ENCODE measurements around the gene PPOX. TPM values are rescaled to one million over a fixed set of nuclear protein-coding genes. Genes with fewer than 3 reads are reported as not detected.

Gene PPOX
- total RNA-seq, 2 experiments from 2014 or later, result 42.0 to 45.5 TPM

GRCh38 chr1:161201836-161202712, 35.8 kb downstream of the PPOX start, which contains the start of gene NDUFS2:
Gene NDUFS2 (plus strand): TSS chr1:161202367. CDS start chr1:161202386, 19 bp downstream.
- no peaks in the 10 kb centered on the region for H4K20me1 ChIP-seq (ENCODE audit: insufficient read depth, low read length)
- BruUV-seq (replicated peaks), result no TSS peak
- H3K79me2 ChIP-seq (ENCODE audit: insufficient read depth, low read depth, low read length), result peaks cover 4% of the 10 kb centered on the region; the same call in 1 of the 2 replicates
- H3K27ac ChIP-seq (ENCODE audit: low read depth, low read length, poor library complexity, severe bottlenecking), result peak within 1 kb of the TSS; percentile 57
- peak within 1 kb of the TSS; percentile 94 for H2AFZ ChIP-seq (ENCODE audit: low read length)
- H3K36me3 ChIP-seq (ENCODE audit: insufficient read depth, low read length), result peaks cover 23% of the 10 kb centered on the region
- H3K9me2 ChIP-seq (ENCODE audit: insufficient read depth, low read length), result no peaks in the 10 kb centered on the region
- TF ChIP-seq, protein P1, sequence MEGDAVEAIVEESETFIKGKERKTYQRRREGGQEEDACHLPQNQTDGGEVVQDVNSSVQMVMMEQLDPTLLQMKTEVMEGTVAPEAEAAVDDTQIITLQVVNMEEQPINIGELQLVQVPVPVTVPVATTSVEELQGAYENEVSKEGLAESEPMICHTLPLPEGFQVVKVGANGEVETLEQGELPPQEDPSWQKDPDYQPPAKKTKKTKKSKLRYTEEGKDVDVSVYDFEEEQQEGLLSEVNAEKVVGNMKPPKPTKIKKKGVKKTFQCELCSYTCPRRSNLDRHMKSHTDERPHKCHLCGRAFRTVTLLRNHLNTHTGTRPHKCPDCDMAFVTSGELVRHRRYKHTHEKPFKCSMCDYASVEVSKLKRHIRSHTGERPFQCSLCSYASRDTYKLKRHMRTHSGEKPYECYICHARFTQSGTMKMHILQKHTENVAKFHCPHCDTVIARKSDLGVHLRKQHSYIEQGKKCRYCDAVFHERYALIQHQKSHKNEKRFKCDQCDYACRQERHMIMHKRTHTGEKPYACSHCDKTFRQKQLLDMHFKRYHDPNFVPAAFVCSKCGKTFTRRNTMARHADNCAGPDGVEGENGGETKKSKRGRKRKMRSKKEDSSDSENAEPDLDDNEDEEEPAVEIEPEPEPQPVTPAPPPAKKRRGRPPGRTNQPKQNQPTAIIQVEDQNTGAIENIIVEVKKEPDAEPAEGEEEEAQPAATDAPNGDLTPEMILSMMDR (conservative IDR thresholded peaks at IDR 0.05; ENCODE audit: low read length), result peak; percentile 79
- no peak for TF ChIP-seq EZH2phosphoT487 (IDR thresholded peaks at IDR 0.05; ENCODE audit: borderline replicate concordance, low read depth, low read length)
- H3K4me3 ChIP-seq (ENCODE audit: low read depth, low read length, poor library complexity, severe bottlenecking), result peak within 1 kb of the TSS; percentile 75
- intact Hi-C loops (cut with micrococcal nuclease; ENCODE audit: unreplicated experiment), result no loop called here
- ChIA-PET POLR2A (interaction anchor here (0.6 to 2.8 kb wide), 13 partner anchors 9 to 1547 kb away, joined by 3 to 22 read pairs (median 3); partner anchors contain the start of genes FCER1G and TOMM40L), CTCF (ENCODE audit: unreplicated experiment) (interaction anchor here (1.0 to 2.4 kb wide), 7 partner anchors 9 to 180 kb away, joined by 3 to 12 read pairs (median 6); partner anchors contain the start of gene TOMM40L)
- peaks cover 35% of the 10 kb centered on the region for H3K4me1 ChIP-seq (ENCODE audit: insufficient read depth, low read length, poor library complexity, severe bottlenecking)
- H3K4me2 ChIP-seq (ENCODE audit: low read length), result peak within 1 kb of the TSS; percentile 64
- DNase-seq (ENCODE audit: low spot score), result peak; percentile 99
- no peaks in the 10 kb centered on the region for H3K9me3 ChIP-seq (ENCODE audit: low read length)

DNA sequence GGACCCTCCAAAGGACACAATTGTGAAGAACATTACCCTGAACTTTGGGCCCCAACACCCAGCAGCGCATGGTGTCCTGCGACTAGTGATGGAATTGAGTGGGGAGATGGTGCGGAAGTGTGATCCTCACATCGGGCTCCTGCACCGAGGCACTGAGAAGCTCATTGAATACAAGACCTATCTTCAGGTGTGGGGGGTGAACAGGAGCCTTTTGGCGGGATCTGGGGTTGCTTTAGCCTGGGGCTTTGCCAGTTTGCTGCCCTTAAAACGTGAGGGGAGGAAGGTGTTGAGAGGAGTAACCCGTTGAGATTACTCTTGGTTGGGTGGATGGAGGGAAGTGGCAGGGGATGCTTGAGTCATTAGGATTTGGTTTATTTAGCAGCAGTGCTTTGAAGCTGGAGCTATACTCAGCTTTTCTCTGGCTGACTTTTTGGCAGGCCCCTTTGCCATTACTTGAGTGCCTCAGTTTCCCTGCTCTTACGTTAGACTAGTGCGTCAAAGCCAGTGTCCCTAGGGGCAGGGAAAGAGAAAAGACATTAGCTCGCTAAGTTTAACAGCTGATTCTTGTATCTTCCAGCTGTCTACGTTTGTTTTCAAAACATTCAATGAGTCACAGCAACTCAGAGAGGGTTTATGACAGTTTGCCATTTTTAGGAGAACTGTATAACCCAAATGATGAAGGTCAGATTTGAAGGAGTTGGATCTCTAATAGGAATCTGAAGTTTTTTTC, 40.4 kb downstream of the PPOX start:
- Histone ChIP-seq H4K20me1 (ENCODE audit: insufficient read depth, low read length) (no peaks in the 10 kb centered on the region), H3K79me2 (ENCODE audit: insufficient read depth, low read depth, low read length) (peaks cover 4% of the 10 kb centered on the region; the same call in 1 of the 2 replicates), H3K4me1 (ENCODE audit: insufficient read depth, low read length, poor library complexity, severe bottlenecking) (peaks cover 31% of the 10 kb centered on the region), H3K36me3 (ENCODE audit: insufficient read depth, low read length) (peaks cover 60% of the 10 kb centered on the region), H3K4me3 (ENCODE audit: low read depth, low read length, poor library complexity, severe bottlenecking) (no peak overlapping the region), H3K9me2 (ENCODE audit: insufficient read depth, low read length) (no peaks in the 10 kb centered on the region), H3K9me3 (ENCODE audit: low read length) (no peaks in the 10 kb centered on the region), H2AFZ (ENCODE audit: low read length) (no peak overlapping the region), H3K4me2 (ENCODE audit: low read length) (no peak overlapping the region), H3K27ac (ENCODE audit: low read depth, low read length, poor library complexity, severe bottlenecking) (no peak overlapping the region)
- TF ChIP-seq, protein P1 (conservative IDR thresholded peaks at IDR 0.05; ENCODE audit: low read length), result no peak
- TF ChIP-seq EZH2phosphoT487 (IDR thresholded peaks at IDR 0.05; ENCODE audit: borderline replicate concordance, low read depth, low read length), result no peak
- no TSS peak for BruUV-seq (replicated peaks)
- ChIA-PET CTCF (ENCODE audit: unreplicated experiment) (no interaction called here), POLR2A (interaction anchor here (0.7 to 1.7 kb wide), 5 partner anchors 10 to 99 kb away, joined by 3 to 8 read pairs (median 4); partner anchors contain the start of gene TOMM40L)
- no peak for DNase-seq (ENCODE audit: low spot score)
- intact Hi-C loops (cut with micrococcal nuclease; ENCODE audit: unreplicated experiment), result no loop called here
